ENCODE results near the gene ARHGEF33. TPM values are rescaled to one million over a fixed set of nuclear protein-coding genes. Genes with fewer than 3 reads are reported as not detected.

Gene ARHGEF33
- total RNA-seq, 1 donor, result 0.43 TPM

DNA sequence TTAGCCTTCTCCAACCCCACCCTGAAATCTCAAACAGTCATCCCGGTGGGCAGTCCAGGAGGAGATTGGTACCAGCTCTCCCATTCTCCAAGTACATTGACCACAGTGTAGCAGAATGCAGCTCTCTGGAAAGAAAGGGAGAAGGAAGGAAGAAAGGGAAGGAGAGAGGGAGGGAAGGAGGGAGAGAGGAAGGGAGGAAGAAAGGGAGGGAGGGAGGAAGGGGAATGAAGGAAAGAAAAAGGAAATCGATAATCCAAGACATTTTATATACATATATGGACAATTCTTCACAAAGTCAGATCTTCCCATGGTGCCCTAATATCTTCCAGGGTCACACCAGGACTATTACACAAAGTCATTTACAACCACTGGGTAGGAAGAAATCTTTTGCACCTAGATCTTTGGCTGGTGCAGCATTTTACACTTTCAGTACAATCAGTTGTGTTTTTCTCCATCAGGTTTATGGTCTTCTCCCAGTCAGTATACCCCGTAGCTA, 58.8 kb downstream of the ARHGEF33 start:
- no peak for DNase-seq (ENCODE audit: low read depth)
- TF ChIP-seq, protein P1, sequence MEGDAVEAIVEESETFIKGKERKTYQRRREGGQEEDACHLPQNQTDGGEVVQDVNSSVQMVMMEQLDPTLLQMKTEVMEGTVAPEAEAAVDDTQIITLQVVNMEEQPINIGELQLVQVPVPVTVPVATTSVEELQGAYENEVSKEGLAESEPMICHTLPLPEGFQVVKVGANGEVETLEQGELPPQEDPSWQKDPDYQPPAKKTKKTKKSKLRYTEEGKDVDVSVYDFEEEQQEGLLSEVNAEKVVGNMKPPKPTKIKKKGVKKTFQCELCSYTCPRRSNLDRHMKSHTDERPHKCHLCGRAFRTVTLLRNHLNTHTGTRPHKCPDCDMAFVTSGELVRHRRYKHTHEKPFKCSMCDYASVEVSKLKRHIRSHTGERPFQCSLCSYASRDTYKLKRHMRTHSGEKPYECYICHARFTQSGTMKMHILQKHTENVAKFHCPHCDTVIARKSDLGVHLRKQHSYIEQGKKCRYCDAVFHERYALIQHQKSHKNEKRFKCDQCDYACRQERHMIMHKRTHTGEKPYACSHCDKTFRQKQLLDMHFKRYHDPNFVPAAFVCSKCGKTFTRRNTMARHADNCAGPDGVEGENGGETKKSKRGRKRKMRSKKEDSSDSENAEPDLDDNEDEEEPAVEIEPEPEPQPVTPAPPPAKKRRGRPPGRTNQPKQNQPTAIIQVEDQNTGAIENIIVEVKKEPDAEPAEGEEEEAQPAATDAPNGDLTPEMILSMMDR (IDR thresholded peaks at IDR 0.05; ENCODE audit: insufficient read depth, low read depth, low read length), result no peak
- H3K4me3 ChIP-seq (ENCODE audit: low read depth, low read length), result no peak overlapping the region

GRCh38 chr2:38948995-38949394, 59.3 kb downstream of the ARHGEF33 start:
- no peak overlapping the region for H3K4me3 ChIP-seq (ENCODE audit: low read depth, low read length)
- no peak for DNase-seq (ENCODE audit: low read depth)
- TF ChIP-seq, protein P1 (IDR thresholded peaks at IDR 0.05; ENCODE audit: insufficient read depth, low read depth, low read length), result no peak

GRCh38 chr2:38951766-38952165, 62.1 kb downstream of the ARHGEF33 start:
- TF ChIP-seq, protein P1 (IDR thresholded peaks at IDR 0.05; ENCODE audit: insufficient read depth, low read depth, low read length), result no peak
- no peak for DNase-seq (ENCODE audit: low read depth)
- no peak overlapping the region for H3K4me3 ChIP-seq (ENCODE audit: low read depth, low read length)

DNA sequence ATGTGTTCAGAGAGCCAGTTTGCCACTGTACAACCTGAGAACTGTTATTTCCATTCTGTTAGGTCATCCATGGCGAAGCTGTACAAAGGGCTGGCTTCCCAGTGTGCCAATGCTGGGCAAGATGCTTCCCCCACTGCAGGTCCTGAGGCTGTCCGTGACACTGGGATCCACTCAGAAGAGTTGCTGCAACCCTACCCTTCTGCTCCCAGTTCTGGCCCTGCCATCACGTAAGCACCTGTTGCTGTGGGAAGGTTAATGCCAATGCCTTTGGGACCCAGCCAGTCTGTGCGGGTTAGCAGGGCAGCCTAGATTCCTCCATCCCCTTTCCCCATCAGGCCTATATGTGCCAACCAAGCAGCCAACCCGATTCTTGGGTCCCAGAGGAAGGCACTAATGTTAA, 68.3 kb downstream of the ARHGEF33 start:
- TF ChIP-seq, protein P1 (IDR thresholded peaks at IDR 0.05; ENCODE audit: insufficient read depth, low read depth, low read length), result no peak
- no peak for DNase-seq (ENCODE audit: low read depth)
- no peak overlapping the region for H3K4me3 ChIP-seq (ENCODE audit: low read depth, low read length)

- no peak for DNase-seq (ENCODE audit: low read depth)
- TF ChIP-seq, protein P1 (IDR thresholded peaks at IDR 0.05; ENCODE audit: insufficient read depth, low read depth, low read length), result no peak
- no peak overlapping the region for H3K4me3 ChIP-seq (ENCODE audit: low read depth, low read length)
Measured at GRCh38 chr2:38959466-38959865, 69.8 kb downstream of the ARHGEF33 start.

GRCh38 chr2:38959938-38960608, 70.4 kb downstream of the ARHGEF33 start:
- TF ChIP-seq, protein P1 (IDR thresholded peaks at IDR 0.05; ENCODE audit: insufficient read depth, low read depth, low read length), result no peak
- peak overlapping the region; percentile 48 for H3K4me3 ChIP-seq (ENCODE audit: low read depth, low read length)

More at GRCh38 chr2:38959938-38960608, 70.4 kb downstream of the ARHGEF33 start:
- DNase-seq (ENCODE audit: low read depth), result peak; percentile 84

Measured in fibroblast of villous mesenchyme (primary cell).